IMR-90 (cell line): ENCODE data around the gene RYR2.

Experiments used
- CEBPB ChIP-seq: IDR thresholded peaks from 2 replicates; pipeline ENCODE4 v1.6.1; 2012; ENCODE audit warnings: low read depth, low read length, improper control_type of control experiment
- POLR2A ChIP-seq: IDR thresholded peaks from 2 replicates; pipeline ENCODE4 v1.6.1; 2012; ENCODE audit warnings: mild to moderate bottlenecking, low read depth, low read length
- TF ChIP-seq, protein P1 (sequence below): conservative IDR thresholded peaks from 2 replicates; pipeline ENCODE4 v1.5.1; 2012; ENCODE audit warnings: mild to moderate bottlenecking, low read depth, low read length, improper control_type of control experiment

DNA sequence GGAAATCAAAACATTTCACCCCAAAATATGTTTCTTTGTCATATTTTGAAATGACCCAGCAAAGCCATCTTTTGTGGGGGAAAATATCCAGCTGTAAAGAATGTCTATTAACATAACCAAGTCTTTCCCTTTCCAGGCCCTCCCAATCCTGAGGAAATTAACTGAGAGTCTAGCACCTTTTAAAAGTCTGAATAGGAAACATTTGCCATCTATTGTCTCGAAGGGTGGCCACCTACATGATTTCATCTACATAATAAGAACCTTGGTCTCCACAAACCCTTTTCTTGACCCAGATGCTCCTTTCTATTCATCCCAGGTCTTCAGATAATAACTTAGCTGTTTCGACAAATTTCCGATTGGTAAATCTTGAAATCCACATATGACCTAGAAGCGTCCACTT is 32.4 kb upstream of the RYR2 start:
- TF ChIP-seq, protein P1, sequence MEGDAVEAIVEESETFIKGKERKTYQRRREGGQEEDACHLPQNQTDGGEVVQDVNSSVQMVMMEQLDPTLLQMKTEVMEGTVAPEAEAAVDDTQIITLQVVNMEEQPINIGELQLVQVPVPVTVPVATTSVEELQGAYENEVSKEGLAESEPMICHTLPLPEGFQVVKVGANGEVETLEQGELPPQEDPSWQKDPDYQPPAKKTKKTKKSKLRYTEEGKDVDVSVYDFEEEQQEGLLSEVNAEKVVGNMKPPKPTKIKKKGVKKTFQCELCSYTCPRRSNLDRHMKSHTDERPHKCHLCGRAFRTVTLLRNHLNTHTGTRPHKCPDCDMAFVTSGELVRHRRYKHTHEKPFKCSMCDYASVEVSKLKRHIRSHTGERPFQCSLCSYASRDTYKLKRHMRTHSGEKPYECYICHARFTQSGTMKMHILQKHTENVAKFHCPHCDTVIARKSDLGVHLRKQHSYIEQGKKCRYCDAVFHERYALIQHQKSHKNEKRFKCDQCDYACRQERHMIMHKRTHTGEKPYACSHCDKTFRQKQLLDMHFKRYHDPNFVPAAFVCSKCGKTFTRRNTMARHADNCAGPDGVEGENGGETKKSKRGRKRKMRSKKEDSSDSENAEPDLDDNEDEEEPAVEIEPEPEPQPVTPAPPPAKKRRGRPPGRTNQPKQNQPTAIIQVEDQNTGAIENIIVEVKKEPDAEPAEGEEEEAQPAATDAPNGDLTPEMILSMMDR, result no peak
- TF ChIP-seq CEBPB (no peak), POLR2A (no peak)
